Nucleus accumbens (tissue), 56 donors: ENCODE data around the gene TMEM14B.
"Not testable (repeated sequence)": the region's sequence is repeated elsewhere in the genome, so short reads cannot be mapped to it uniquely, and the experiment has no call there.

Source experiments
- DNase-seq, 56 donors: peaks; one replicate each; lab custom pipeline; 2025; lab: John Stamatoyannopoulos, UW

TMEM14B gene

DNA sequence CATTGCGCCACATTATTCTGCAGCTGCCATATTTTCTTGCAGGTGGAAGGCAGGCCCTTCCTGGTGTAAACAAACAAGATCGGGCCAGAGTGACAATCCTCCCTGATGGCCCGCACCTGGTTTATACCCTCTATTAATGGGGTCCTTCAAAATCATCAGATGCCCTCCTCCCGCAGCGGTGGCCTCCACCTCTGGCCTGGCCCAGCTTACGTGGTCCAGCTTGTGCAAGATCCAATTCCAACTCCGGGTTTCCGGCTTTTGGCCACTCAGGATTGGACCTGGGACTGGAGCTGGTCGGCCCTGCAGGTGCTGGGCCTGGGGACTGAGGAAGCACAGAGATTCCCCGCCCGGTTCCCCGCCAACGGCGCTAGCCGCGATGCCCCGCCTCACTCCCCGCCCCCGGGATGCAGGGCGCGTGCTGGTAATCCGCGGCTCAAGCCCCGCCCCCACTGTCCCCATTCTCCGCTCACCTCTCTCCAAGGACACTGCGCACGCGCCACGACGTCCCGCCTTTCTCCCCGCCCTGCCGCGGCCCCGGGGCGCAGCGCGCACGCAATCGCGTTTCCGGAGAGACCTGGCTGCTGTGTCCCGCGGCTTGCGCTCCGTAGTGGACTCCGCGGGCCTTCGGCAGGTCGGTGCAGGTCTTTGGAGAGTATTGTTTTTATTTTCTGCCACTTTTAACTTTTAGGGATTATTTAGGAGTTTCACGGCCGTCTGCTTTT, at the start of gene TMEM14B:
Gene TMEM14B, plus strand, starts transcription at position 555 of the 722 bp plus-strand sequence. CDS start 1,441 bp downstream, outside the sequence.
- peak; percentile 60 to 99 (median 97) for DNase-seq

DNA sequence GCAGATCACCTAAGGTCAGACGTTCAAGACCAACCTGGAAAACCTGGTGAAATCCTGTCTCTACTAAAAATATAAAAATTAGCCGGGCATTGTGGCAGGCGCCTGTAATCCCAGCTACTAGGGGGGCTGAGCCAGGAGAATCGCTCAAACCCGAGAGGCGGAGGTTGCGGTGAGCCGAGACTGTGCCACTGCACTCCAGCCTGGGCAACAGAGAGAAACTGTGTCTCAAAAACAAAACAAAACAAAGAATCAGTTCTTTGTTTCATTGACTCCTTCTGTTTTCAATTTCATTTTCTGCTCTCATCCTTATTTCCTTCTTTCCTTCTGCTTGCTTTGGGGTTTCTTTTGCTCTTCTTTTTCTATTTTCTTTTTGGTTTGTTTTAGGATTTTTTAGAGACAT, 33.6 kb upstream of the TMEM14B start:
- no peak for DNase-seq

DNA sequence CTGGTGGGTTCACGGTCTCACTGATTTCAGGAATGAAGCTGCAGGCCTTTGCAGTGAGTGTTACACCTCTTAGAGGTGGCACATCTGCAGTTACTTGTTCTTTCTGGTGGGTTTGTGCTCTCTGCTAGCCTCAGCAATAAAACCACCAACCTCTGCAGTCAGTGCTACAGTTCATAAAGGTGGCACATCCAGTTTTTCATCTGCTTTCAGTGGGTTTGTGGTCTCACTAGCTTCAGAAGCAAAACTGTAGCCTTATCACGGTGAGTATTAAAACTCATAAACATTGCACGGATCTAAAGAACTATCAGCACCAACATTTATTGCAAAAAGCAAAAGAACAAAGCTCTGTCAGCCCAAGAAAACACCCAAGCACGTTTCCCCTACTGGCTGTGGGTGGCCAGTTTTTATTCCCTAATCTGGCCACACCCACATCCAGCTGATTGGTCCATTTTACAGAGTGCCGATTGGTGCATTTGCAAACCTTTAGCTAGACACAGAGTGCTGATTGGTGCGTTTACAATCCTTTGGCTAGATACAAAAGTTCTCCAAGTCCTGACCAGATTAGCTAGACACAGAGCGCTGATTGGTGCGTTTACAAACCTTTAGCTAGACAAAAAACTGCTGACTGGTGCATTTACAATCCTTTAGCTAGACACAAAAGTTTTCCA, 28.2 kb upstream of the TMEM14B start:
- DNase-seq = no peak

DNA sequence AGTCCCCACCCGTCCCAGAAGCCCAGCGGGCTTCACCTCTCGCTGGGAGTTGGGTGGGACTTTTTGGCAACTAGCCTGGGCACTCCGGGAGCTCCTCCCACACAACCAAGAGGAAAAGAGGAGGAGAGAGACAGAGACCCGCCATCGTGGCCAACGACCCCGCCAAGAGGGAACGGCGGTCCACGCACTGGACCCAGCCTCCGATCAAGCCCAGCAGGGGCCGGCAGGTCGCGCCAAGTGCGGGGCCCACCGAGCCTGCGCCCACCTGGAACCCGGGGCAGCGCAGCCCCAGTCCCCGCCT, 27.7 kb upstream of the TMEM14B start:
- DNase-seq = no peak

DNA sequence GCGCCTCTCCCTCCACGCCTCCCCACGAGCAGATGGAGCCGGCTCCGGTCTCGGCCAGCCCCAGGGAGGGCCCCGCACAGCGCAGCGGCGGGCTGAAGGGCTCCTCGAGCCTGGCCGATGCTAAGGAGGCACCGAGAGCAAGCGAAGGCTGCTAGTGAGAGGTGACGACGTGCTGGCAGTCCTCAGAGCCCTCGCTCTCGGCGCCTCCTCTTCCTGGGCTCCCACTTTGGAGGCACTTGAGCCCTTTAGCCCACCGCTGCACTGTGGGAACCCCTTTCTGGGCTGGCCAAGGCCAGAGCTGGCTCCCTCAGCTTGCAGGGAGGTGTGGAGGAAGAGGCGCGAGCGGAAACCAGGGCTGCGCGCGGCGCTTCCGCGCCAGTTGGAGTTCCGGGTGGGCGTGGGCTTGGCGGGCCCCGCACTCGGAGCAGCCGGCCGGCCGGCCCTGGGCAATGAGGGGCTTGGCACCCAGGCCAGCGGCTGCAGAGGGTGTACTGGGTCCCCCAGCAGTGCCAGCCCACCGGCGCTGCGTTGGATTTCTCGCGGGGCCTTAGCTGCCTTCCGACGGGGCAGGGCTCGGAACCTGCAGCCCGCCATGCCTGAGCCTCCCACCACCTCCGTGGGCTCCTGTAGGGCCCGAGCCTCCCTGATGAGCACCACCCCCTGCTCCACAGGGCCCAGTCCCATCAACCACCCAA, 27.2 kb upstream of the TMEM14B start:
- DNase-seq = peak in 8 of 56 donors; percentile 10 to 29 (median 14)

DNA sequence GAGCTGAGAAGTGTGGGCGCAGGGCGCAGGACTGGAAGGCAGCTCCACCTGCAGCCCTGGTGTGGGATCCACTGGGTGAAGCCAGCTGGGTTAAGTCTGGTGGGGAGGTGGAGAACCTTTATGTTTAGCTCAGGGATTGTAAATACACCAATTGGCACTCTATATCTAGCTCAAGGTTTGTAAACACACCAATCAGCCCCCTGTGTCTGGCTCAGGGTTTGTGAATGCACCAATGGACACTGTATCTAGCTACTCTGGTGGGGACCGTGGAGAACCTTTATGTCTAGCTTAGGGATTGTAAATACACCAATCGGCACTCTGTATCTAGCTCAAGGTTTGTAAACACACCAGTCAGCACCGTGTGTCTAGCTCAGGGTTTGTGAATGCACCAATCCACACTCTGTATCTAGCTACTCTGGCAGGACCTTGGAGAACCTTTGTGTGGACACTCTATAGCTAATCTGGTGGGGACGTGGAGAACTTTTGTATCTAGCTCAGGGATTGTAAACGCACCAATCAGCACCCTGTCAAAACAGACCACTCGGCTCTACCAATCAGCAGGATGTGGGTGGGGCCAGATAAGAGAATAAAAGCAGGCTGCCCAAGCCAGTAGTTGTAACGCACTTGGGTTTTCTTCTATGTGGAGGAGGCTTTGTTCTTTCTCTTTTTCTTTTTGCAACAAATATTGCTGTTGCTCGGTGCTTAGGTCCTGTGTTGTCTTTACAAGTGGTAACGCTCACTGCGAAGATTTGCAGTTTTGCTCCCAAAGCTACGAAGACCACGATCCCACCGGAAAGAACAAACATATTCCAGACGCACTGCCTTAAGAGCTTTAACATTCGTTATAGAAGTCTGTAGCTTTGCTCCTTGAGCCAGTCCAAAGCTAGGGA, 26.4 kb upstream of the TMEM14B start:
- DNase-seq = not testable (repeated sequence)

DNA sequence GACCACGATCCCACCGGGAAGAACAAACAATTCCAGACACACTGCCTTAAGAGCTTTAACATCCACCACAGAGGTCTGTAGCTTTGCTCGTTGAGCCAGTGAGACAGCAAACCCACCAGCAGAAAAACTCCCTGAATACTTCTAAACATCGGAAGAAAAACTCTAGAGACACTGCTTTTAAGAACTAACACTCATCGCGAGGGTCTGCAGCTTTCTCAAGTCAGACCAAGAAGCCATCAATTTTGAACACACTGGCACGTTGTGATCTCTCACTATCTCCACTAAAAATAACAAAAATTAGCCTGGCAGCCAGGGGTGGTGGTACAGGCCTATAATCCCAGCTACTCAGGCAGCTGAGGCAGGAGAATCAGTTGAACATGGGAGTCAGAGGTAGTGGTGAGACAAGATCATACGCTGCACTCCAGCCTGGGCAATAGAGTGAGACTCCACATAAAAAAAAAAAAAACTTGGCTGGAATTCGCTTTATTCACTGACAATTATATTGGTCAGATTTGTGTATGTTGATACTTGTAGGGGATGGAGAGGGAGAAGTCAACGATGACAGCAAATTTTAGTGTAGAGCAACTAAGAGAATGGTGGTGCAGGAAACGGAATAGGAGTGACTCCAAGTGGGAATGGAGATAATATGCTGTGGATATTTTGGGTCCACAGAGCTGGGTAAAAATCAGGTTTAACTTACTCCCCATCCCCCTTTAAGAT, 25.6 kb upstream of the TMEM14B start:
- DNase-seq = no peak

DNA sequence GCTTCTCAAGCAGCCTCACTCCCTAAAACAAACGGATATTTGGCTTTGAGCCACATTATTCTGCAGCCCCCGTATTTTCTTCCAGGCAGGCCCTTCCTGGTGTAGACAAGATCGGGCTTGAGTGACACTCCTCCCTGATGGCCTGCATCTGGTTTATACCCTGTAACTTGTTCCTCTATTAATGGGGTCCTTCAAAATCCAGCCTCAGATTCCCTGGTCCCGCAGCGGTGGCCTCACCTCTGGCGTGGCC, 25.1 kb upstream of the TMEM14B start:
- no peak for DNase-seq

DNA sequence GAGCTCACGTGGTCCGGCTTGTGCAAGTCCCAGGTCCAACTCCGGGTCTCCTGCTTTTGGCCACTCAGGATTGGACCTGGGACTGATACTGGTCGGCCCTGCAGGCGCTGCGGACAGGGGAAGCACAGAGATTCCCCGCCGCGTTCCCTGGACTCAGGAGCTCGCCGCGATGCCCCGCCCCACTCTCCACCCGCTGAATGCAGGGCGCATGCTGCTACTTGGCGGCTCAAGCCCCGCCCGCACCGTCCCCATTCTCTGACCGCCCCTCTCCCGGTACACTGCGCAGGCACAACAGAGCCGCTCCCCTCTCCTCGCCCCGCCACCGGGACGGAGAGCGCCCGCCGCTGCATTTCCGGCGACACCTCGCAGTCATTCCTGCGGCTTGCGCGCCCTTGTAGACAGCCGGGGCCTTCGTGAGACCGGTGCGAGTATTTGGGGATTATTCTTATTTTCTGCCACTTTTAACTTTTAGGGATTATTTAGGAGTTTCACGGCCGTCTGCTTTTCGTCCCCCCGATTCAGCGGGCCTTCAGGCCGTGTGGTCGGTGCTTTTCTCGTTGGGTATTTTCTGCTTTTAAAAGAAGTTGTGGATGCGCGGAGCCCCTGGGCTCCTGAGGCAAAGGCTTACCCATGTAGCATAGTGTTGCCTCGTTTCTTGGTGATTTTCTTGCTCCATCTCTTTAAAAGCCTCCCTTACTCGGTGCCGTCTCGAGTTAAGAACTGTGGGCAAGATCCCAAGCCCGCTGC, 24.6 kb upstream of the TMEM14B start, which contains the start of gene TMEM14C:
Gene TMEM14C, plus strand, starts transcription at position 251 of the 747 bp plus-strand sequence. CDS start 1,544 bp downstream, outside the sequence.
- peak; percentile 74 to 98 (median 94) for DNase-seq

DNA sequence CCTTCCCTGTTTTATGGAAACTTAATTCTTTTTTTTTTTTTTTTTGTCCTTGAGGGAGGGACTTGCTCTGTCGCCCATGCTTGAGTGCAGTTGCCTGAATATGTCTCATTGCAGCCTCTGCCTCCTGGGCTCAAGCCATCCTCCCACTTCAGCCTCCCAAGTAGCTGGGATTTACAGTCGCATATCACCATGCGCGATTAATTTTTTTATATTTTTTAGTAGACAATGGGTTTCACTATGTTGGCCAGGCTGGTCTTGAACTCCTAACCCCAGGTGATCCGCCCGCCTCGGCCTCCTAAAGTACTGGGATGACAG, 24.1 kb upstream of the TMEM14B start:
- no peak for DNase-seq

DNA sequence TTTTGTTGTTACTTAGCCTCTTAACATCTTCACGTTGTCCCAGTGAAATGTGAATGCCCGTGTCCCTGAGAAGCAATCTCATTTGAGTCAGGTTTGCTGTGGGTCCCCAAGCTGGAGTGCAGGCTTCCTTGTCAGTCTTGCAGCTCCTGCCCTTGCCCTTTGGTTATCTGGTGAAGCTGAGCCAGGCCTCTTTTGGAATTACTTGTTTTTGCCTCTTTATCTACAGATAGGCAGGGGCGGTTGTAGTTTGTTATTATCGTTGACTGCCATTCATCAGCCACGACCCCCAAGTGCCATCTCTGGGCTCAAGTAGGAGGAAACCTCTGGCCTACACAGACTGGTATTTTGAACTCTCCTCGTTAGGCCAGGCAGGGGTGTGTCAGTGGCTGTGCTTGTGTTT, 22.6 kb upstream of the TMEM14B start:
- no peak for DNase-seq

DNA sequence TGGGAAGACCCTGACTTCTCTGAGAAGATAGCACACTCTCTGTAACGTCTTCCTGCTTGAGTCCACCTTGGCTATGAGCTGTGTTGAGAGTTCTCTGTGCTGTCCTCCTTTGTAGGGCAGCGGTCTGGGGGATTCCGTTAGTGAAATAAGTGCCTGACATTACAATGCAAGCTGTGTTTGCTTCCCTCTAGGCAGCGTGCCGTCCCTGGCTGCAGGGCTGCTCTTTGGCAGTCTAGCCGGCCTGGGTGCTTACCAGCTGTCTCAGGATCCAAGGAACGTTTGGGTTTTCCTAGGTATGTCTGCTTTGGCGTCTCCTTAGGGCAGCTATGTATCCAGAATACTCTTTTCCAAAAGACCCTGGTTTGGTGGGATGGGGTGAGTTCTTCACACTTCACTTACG, 21.9 kb upstream of the TMEM14B start:
- peak in 29 of 56 donors; percentile 5 to 67 (median 28) for DNase-seq

DNA sequence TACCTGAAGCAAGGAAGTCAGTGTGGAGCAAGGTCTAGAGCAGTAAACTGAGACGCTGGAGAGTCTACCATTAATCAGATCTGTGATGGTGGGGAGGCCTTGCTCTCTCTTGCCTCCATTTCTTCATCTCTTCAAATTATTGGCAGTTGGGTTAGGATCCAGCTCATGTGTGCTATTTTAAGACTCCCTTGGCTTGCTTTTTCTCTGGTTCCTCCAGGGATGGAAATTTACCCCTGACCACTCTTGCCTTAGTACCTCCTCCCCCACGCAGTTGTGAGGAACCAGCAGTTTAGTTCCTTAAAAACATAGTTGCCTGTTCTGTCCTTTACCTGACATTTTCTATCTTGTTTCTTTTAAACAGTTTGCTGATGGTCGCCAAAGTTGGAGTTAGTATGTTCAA, 17.4 kb upstream of the TMEM14B start:
- peak in 2 of 56 donors; percentile 6 to 7 for DNase-seq

DNA sequence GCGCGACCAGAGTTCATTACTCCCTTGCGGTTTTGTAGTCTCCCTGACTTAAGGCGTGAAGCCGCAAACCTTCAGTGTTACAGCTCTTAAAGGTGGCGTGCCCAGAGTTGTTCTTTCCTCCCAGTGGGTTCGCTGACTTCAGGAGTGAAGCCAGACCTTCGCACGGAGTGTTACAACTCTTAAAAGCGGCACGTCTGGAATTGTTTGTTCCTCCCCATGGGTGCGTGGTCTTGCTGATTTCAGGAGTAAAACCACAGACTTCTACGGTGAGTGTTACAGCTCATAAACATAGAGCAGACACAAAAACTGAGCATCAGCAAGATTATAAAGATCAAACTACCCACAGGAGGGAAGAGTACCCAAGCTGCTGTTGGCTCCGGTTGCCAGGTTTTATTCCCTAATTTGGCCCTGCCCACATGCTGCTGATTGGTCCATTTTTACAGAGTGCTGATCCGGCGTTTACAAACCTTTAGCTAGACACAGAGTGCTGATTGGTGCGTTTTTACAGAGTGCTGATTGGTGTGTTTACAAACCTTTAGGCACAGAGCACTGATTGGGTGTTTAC, 14.4 kb upstream of the TMEM14B start:
- no peak for DNase-seq

DNA sequence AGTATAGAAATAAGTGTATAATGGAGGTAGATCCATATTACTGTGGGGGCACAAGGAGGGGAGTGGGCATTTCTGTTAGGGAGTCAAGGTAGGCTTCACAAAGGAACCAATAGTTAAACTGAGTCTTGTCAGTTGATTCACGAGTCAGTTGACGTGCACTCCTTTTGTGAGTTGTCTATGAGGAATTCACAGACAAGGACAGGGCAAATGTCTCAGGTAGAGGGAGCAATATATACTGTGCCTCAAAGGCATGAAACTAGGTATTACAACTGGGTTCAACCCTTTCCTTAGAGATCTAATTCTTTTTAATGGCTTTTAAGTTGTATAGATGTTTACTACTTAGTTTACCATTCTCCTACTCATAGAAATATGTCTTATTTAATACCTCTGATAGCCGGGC, 13.7 kb upstream of the TMEM14B start:
- DNase-seq = no peak

DNA sequence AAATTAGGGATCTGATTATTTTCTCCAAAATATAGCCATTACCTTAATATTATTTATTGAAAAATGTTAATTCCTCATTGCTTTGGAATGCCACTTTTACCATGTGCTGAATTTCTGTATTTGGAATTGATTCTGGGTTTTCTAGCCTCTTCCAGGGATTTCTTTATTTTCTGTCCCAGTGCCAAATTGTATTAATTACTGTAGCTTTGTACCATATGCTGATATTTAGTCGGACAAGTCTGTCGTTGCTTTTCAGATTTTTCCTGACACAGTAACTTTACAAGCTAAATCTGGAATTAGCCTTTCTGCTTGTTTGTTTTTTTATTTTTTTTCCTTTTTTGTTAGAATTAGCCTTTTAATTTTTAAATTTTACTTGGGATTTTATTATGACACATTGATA, 10.9 kb upstream of the TMEM14B start:
- no peak for DNase-seq

DNA sequence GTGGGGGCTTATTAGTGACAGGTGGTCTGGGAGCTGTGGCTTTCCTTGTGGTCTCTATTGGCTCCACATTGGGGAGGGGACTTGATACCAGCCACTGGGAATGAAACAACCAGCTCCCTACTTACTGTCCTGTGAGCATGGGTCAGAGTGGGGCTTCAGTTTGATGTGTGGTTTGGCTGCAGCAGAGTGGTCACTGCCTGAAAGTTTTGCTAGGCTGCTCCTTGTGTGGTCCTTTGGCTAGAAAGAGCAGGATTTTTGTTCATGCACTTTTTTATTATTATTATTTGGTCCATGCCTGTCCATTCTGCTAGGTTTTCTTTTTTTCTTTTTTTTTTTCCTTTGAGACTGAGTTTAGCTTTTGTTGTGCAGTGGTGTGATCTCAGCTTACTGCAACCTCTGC, 7.5 kb upstream of the TMEM14B start:
- DNase-seq = no peak

DNA sequence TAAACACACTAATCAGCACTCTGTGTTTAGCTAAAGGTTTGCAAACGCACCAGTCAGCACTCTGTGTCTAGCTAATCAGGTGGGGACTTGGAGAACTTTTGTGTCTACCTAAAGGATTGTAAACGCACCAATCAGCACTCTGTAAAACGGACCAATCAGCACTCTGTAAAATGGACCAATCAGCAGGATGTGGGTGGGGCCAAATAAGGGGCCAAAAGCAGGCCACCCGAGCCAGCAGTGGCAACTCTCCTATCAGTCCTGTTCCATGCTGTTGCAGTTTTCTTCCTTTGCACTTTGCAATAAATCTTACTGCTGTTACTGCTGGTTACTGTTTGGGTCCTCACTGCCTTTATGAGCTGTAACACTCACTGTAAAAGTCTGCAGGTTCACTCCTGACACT, 6.0 kb upstream of the TMEM14B start:
- DNase-seq = not testable (repeated sequence)

DNA sequence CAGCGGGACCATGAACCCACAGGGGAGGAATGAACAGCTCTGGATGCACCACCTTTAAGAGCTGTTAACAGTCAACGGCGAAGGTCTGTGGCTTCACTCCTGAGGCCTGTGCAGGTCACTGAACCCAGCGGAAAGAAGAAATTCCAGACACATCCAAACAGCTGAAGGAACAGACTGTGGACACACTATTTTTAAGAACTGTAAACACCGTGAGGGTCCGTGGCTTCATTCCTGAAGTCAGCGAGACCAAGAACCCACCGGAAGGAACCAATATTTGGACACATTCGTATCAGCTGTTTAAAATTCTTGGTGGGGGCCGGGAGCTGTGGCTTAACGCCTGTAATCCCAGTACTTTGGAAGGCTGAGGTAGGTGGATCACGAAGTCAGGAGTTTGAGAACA, 5.4 kb upstream of the TMEM14B start:
- no peak for DNase-seq
